GM10847 (cell line): ENCODE results near the gene CFAP251.

ENCODE experiments used
- POLR2A ChIP-seq: IDR thresholded peaks from 2 replicates; pipeline ENCODE4 v1.6.1; 2011; ENCODE audit not compliant: insufficient read length; ENCODE audit errors: extremely low read depth

Gene CFAP251

GRCh38 chr12:121933522-121934308 is 15.3 kb downstream of the CFAP251 start:
- TF ChIP-seq POLR2A: no peak

DNA sequence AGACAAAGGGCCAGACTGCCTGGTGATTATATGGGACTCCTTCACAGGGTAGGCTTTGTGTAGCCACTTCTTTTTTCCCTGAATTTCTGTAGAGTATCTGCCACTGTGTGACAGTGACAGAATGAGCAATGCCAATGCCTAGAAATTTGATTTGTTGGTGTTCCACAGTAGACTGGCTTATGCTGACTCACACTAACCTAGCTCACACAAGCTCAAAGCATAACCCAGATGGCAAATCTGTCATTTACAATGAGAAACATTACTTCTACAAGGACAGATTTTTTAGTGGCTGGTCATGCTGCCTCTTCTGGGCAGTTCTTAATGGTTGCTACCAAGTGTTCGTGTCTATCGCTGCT is 15.9 kb downstream of the CFAP251 start:
- TF ChIP-seq POLR2A: no peak

DNA sequence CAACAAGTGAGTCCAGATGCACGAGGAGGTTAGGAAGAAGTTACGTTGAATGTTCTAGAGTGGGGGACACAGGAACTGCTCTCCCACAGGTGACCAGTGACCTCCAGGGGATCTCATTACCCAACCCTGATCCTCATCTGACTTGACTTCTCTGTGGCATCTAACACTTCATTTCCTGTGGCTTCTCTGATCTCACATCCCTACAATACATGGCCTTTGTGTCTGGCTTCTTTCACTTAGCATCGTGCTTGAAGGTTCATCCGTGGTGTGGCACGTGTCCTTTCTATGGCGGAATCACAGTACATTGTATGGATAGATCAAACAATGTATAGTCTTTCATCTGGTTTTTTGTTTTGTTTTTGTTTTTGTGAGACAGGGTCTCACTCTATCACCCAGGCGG is 19.3 kb downstream of the CFAP251 start:
- no peak for TF ChIP-seq POLR2A

DNA sequence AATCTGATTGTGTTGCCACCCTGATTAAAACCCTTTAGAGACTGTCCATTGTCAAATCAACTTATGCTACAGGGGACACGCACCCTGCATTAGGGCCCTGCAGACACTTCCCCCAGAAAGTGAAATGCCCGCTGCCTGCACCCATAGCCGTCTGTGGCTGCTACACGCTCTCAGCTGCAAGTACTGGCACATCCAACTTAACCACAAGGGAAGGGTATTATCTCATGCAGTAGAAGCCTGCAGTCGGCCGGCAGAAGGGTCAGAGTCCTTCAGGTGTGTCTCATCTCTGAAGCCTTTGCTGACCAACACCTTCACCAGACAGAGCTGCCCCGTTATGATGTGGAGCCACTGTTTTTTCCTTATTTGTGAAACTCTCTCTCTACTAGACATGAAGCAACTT is 20.8 kb downstream of the CFAP251 start:
- TF ChIP-seq POLR2A: no peak

- no peak for TF ChIP-seq POLR2A
Measured at GRCh38 chr12:121939992-121940766, 21.8 kb downstream of the CFAP251 start.

DNA sequence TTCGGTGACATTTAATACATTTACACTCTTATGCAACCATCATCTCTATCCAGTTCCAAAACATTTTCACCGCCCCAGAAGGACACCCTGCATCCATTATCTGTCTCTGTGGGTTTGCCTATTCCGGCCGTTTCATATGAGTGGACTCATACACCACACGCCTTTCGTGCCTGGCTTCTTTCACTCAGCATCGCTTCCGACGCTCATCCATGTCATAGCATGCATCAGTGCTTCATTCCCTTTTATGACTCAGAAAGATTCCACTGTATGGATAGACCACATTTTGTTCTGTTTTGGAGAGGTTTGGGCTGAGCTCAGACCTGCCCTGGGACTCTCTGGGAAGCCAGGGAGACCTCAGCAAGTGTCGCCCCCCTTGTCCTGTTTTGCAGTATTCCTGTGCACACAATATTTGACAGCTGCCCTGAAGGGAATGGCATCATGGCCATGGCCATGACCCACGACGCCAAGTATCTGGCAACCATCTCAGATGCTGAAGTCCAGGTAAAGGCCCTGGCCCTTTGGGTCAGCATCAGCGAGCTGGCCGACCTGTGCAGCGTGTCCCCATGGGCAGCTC is 23.8 kb downstream of the CFAP251 start:
- TF ChIP-seq POLR2A: no peak

- TF ChIP-seq POLR2A: no peak
Measured at GRCh38 chr12:121943926-121944325, 25.5 kb downstream of the CFAP251 start.

DNA sequence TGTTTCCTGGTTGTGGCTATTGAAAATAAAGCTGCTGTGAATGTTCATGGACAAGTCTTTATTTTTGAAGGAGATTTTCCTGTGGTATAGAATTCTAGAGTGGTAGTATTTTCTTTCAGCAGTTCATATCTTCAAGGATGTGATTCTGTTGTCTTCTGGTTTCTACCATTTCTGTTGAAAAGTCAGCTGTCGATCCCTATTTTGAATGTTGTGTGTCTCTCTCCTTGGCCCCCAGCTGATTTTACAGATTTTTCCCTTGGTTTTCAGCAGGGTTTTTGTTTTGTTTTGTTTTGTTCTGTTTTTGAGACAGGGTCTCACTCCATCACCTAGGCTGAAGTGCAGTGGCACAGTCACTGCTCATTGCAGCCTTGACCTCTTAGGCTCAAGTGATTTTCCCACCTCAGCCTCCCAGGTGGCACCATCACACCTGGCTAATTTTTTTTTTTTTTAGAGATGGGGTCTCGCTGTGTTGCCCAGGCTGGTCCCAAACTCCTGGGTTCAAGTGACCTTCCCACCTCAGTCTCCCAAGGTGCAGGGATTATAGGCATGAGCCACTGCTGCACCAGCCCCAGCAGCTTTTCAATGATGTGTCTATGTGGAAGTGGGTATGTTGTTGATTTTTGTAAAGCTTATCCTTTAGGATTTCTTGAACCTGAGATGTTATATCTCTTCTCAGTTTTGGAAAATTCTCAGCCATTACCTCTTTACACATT is 28.1 kb downstream of the CFAP251 start:
- no peak for TF ChIP-seq POLR2A

GRCh38 chr12:121947981-121948380 is 29.6 kb downstream of the CFAP251 start:
- TF ChIP-seq POLR2A: no peak

DNA sequence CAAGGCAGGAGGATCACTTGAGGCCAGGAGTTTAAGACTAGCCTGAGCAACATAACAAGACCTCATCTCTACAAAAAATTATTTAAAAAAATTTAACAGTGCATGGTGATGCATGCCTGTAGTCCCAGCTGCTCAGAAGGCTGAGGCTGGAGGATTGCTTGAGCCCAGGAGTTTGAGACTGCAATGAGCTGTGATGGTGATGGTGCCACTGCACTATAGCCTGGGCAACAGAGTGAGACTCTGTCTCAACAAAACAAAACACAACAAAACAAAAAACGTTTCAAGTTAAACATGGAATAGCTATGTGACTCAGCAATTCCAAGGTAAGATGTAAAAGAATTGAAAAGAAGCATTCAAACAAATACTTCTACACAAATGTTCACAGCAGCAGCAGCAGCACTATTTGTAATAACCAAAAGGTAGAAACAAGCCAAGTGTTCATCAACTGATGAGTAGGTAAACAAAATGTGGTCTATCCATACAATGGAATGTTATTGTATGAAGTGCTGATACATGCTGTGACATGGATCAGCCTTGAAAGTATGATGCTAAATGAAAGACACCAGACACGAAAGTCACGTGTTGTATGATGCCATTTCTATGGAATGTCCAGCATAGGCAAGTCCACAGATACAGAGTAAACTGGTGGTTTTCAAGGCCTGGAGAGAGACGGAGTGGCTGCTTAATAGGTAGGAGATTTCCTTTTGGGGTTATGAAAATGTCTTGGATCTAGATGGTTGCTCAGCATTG is 31.4 kb downstream of the CFAP251 start:
- no peak for TF ChIP-seq POLR2A

GRCh38 chr12:121953117-121953692 is 34.8 kb downstream of the CFAP251 start:
- TF ChIP-seq POLR2A: no peak

DNA sequence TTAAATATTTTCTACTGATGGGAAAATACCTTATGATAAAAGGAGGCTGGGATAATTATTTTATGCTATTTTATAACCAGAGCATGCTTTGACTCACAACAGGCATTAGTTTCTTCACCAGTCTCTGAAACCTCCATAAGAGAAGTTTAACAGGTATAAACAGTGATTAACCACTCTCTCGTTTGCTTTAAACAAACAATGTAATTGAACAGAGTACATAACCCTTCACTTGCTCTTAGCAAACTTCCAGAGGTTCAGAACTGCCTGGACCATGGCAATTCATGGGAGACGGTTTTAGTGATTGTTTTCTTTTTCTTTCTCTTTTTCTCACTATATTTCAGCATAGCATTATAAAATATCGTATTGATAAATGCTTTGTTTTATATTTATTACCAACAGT is 35.3 kb downstream of the CFAP251 start:
- TF ChIP-seq POLR2A: no peak

DNA sequence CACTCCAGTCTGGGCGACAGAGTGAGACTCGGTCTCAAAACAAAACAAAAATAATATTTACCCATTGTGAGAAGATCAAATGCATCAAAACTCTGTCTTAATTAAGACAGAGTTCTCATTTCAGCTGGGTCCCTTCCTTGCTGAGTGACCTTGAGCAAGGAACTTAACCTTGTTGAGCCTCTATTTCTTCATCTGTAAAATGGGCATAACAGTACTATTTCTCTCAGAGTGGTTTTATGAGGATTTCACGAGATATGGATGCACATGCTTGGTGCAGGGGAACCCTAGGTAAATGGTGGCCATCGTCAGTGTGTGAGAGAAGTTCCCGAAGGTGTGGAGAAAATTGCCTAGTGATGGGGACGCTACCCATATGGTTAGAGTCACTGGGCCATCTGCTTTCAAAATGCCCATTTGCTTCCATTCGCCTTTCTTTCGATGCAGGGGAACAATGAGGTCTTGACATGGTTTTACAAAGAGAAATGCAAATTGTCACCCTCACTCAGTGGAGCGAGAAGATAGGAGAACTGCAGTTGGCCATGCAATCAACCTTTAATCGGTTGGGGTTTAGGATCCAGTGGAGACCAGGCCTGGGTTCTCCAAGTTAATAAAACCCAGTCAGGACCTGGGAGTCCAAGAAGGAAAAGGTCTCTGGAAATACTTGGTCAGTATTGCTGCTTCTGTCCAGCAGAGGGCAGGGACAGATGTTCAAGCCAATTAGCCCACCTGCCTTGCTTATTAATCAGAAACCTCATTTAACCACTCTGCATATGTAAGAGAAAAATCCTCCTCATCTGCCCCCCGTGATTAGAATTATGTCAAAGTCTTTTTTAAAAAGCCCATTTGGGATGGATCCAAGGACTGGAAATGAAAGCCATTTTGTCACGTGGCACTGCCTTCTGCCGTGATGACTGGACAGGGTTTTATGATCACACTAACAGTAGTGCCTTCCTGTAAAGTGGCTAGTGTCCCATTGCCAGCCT is 37.2 kb downstream of the CFAP251 start:
- TF ChIP-seq POLR2A: no peak

DNA sequence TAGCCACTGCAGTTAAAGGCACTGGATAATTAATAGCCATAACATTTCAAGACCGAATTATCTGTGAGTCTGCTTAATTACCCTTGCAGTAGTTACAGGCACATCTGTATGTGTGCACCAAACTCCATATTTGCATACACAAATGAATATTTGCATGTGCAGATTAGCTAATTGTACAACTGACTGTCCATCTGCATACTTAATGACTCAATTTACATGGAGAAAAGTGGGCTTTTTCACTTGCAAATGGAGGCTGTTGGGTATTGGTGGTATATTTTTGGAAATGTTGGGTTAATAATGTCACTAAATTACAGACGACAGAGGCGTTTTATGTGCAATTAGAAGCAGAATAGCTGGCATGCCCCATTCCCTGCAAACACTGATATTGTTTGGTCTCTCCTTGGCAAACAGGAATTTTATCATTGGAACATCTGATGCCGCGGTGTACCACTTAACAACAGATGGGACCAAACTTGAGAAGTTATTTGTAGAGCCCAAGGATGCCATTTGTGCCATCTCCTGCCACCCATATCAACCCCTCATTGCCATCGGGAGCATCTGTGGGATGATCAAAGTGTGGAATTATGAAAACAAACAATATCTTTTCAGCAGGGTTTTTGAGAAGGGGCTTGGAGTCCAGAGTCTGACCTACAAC is 39.6 kb downstream of the CFAP251 start:
- TF ChIP-seq POLR2A: no peak
